Stomach (tissue), 9 donors: ENCODE measurements around the gene EPB41L2. TPM values are rescaled to one million over a fixed set of nuclear protein-coding genes. Genes with fewer than 3 reads are reported as not detected.

Experiments
- DNase-seq, 2 donors: peaks; one replicate each; pipeline versions ENCODE4 v3.0.0 to v3.0.0-alpha.2; 2013 to 2019
- H3K27ac ChIP-seq, 5 donors: fragments of 200-600 bp in 4 of 5; sonication (generic) in 4 of 5; one replicate each; pipeline ENCODE4 v1.5.1; 2013 to 2019; ENCODE audit warnings: mild to moderate bottlenecking in 1 of 5, moderate library complexity in 1 of 5
- H3K27me3 ChIP-seq, 3 donors: fragments of 200-600 bp; sonication (generic); one replicate each; pipeline ENCODE4 v1.5.1; 2017 to 2019; ENCODE audit warnings: mixed run types in 1 of 3
- H3K36me3 ChIP-seq, 4 donors: fragments of 200-600 bp; sonication (generic); 1 replicate in 3 of 4; 2 replicates in 1 of 4; pipeline ENCODE4 v1.5.1; 2016 to 2019
- H3K4me1 ChIP-seq, 4 donors: fragments of 200-600 bp; sonication (generic); one replicate each; pipeline ENCODE4 v1.5.1; 2016 to 2019
- H3K4me3 ChIP-seq, 4 donors: fragments of 200-600 bp; sonication (generic) in 3 of 4; one replicate each; pipeline ENCODE4 v1.5.1; 2016 to 2019; ENCODE audit warnings: mild to moderate bottlenecking in 1 of 4
- H3K9me3 ChIP-seq, 4 donors: fragments of 200-600 bp; sonication (generic); one replicate each; pipeline ENCODE4 v1.5.1; 2016 to 2019
- CTCF ChIP-seq, 7 experiments: fragments of 450-650 bp in 4 of 7; fragments of 200-600 bp in 3 of 7; sonication (generic) in 3 of 7; IDR thresholded peaks; one replicate each; pipeline ENCODE4 v1.5.1; 2016 to 2019; ENCODE audit warnings: antibody characterized with exemption in 7 of 7, control low read depth in 2 of 7, mild to moderate bottlenecking in 1 of 7
- EP300 ChIP-seq: sonication (generic); formaldehyde crosslinking; IDR thresholded peaks from one replicate; pipeline ENCODE4 v1.6.1; 2017; ENCODE audit warnings: antibody characterized with exemption
- POLR2A ChIP-seq, 4 donors: fragments of 450-650 bp; IDR thresholded peaks; one replicate each; pipeline ENCODE4 v1.6.1; 2016; ENCODE audit warnings: antibody characterized with exemption in 4 of 4, control low read depth in 2 of 4, mild to moderate bottlenecking in 1 of 4, moderate library complexity in 1 of 4
- POLR2AphosphoS5 ChIP-seq, 3 donors: sonication (generic); formaldehyde crosslinking; IDR thresholded peaks; one replicate each; pipeline ENCODE4 v1.6.1; 2016; ENCODE audit warnings: antibody characterized with exemption in 3 of 3
- WGBS, 5 donors: extraction: QIAGEN DNeasy Blood & Tissue Kit in 3 of 5; methylation state at CpG; one replicate each; pipeline versions ENCODE4 v1.1.5 to v1.1.7; 2013 to 2018; 5-methylcytosine and 5-hydroxymethylcytosine counted together
- intact Hi-C: fragments of 100-400 bp; cut with DNase I; formaldehyde crosslinking; loops from one replicate; pipeline ENCODE4 v1.15.1; 2023; ENCODE audit warnings: low total_unique reads
- polyA plus RNA-seq, 3 donors: library from polyadenylated mRNA; stranded (reverse); fragments of 200-250 nt; gene quantifications; one replicate each; pipeline ENCODE4 v1.2.3, GENCODE V29; 2013
- total RNA-seq, 5 donors: library from RNA; depleted of rRNA; stranded (reverse); fragments of >200 nt; gene quantifications; one replicate each; pipeline versions ENCODE4 v1.1.0 to v1.2.3, GENCODE V29; 2014 to 2016
- donor health status: healthy with polysubstance abuse.
- donor health status: Bipolar disorder and iron deficiency.
- donor health status: healthy.

The EPB41L2 gene
- total and polyA plus RNA-seq, 8 donors: 12.5 to 238 (median 30.2) TPM

- H3K27ac ChIP-seq: no peak overlapping the region
- H3K9me3 ChIP-seq: no peaks in the 10 kb centered on the region
- no peaks in the 10 kb centered on the region for H3K27me3 ChIP-seq
- intact Hi-C loops: no loop called here
- DNase-seq: no peak
- H3K36me3 ChIP-seq: peaks cover 0 to 11% (median 0%) of the 10 kb centered on the region in 4 donors
- TF ChIP-seq POLR2AphosphoS5 (IDR thresholded peaks at IDR 0.05): no peak
- no peak for TF ChIP-seq POLR2A (IDR thresholded peaks at IDR 0.05)
- TF ChIP-seq CTCF (IDR thresholded peaks at IDR 0.05): no peak
- TF ChIP-seq EP300: no peak
- no peak overlapping the region for H3K4me3 ChIP-seq
- peaks cover 0 to 9% (median 0%) of the 10 kb centered on the region in 4 donors for H3K4me1 ChIP-seq
- 71 to 86% (median 81%) methylated on average over 1 of the region's 1 CpG for WGBS, 5 donors
Observed at GRCh38 chr6:130851026-130851425, 212.0 kb downstream of the EPB41L2 start.

- Histone ChIP-seq H3K9me3 (no peaks in the 10 kb centered on the region), H3K27ac (no peak overlapping the region), H3K4me3 (no peak overlapping the region), H3K36me3 (no peaks in the 10 kb centered on the region), H3K4me1 (peaks cover 0 to 9% (median 0%) of the 10 kb centered on the region in 4 donors), H3K27me3 (no peaks in the 10 kb centered on the region)
- intact Hi-C loops: loop anchor here (10.0 kb wide), 1 partner anchor 525 kb away; no protein-coding TSS in a partner anchor
- peak in 1 of 2 donors; percentile 45 for DNase-seq
- no peak for TF ChIP-seq CTCF (IDR thresholded peaks at IDR 0.05)
- TF ChIP-seq EP300: no peak
- no peak for TF ChIP-seq POLR2AphosphoS5 (IDR thresholded peaks at IDR 0.05)
- TF ChIP-seq POLR2A (IDR thresholded peaks at IDR 0.05): no peak
- WGBS, 5 donors: 58 to 89% (median 70%) methylated on average over 1 of the region's 1 CpG
Observed at GRCh38 chr6:130849594-130849993, 213.5 kb downstream of the EPB41L2 start.

- Histone ChIP-seq H3K36me3 (no peaks in the 10 kb centered on the region), H3K4me1 (peaks cover 0 to 5% (median 0%) of the 10 kb centered on the region in 4 donors), H3K27me3 (no peaks in the 10 kb centered on the region), H3K27ac (no peak overlapping the region), H3K9me3 (no peaks in the 10 kb centered on the region), H3K4me3 (no peak overlapping the region)
- 79 to 95% (median 90%) methylated on average over 2 of the region's 2 CpGs for WGBS, 5 donors
- DNase-seq: peak in 1 of 2 donors; percentile 34
- intact Hi-C loops: loop anchor here (10.0 kb wide), 1 partner anchor 524 kb away; no protein-coding TSS in a partner anchor
- TF ChIP-seq EP300 (no peak), POLR2AphosphoS5 (IDR thresholded peaks at IDR 0.05) (no peak), POLR2A (IDR thresholded peaks at IDR 0.05) (no peak), CTCF (IDR thresholded peaks at IDR 0.05) (no peak)
Observed at GRCh38 chr6:130848945-130849344, 214.1 kb downstream of the EPB41L2 start.

DNA sequence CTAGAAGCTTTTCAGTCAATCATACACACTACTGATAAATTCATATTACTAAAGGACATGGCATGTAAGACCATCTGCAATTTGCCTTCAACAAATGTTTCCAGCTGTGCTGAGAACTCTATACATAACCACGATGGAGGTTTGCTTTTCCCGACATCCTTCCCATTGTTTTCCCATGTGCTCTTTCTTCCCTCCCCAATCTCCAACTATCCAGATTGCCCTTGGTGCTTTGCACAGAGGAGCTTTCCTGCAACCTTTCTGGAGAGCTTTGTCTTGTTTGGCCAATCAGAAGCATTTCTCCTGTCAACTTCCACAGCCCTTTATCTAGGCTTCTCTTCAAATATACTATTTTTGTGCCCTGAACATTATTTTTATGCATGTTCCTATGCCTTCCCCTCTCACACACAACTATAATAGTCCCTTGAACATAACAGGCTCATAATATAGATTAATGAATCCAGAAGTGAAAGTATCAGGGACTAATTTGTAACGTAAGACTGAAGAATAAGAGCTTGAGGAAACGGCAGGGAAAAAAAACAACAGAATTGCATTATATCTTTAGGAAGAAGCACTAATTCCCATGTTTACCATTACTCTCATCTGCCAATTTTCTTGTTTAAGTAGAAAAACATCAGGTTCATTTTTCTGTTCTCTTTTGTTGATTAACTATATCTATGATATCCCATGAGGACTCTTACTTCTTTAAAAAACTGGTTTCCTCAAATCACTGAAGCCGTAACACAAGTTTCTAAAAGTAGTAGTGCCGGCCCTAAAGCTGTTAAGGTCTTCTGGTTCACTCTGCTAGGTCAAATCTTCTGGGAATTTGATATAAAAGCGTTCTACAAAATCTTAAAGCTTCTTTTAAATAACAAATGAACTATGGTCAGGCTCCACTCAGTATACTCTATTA, 215.8 kb downstream of the EPB41L2 start:
- no peaks in the 10 kb centered on the region for H3K27me3 ChIP-seq
- DNase-seq: peak in 1 of 2 donors; percentile 20
- no peak for TF ChIP-seq CTCF (IDR thresholded peaks at IDR 0.05)
- TF ChIP-seq EP300: no peak
- no peak for TF ChIP-seq POLR2AphosphoS5 (IDR thresholded peaks at IDR 0.05)
- no peak for TF ChIP-seq POLR2A (IDR thresholded peaks at IDR 0.05)
- H3K9me3 ChIP-seq: no peaks in the 10 kb centered on the region
- intact Hi-C loops: loop anchor here (10.0 kb wide), 1 partner anchor 522 kb away; no protein-coding TSS in a partner anchor
- no peaks in the 10 kb centered on the region for H3K4me1 ChIP-seq
- no peak overlapping the region for H3K4me3 ChIP-seq
- H3K36me3 ChIP-seq: no peaks in the 10 kb centered on the region
- WGBS, 5 donors: 66 to 79% (median 72%) methylated on average over 7 of the region's 7 CpGs
- peak overlapping the region in 2 of 5 donors; percentile 28 to 31 for H3K27ac ChIP-seq
